DMS 273 treated with DMSO at 0.1 percent for 48 hours (cell line): Measurements from ENCODE around the gene MGAT3.
A peak's percentile ranks its signal among the peaks of the same experiment; 100 is the strongest.
"Not testable (repeated sequence)": the region's sequence is repeated elsewhere in the genome, so short reads cannot be mapped to it uniquely, and the experiment has no call there.

Experiments used
- DNase-seq: peaks from one replicate; lab custom pipeline; 2025; lab: John Stamatoyannopoulos, UW

MGAT3 gene

DNA sequence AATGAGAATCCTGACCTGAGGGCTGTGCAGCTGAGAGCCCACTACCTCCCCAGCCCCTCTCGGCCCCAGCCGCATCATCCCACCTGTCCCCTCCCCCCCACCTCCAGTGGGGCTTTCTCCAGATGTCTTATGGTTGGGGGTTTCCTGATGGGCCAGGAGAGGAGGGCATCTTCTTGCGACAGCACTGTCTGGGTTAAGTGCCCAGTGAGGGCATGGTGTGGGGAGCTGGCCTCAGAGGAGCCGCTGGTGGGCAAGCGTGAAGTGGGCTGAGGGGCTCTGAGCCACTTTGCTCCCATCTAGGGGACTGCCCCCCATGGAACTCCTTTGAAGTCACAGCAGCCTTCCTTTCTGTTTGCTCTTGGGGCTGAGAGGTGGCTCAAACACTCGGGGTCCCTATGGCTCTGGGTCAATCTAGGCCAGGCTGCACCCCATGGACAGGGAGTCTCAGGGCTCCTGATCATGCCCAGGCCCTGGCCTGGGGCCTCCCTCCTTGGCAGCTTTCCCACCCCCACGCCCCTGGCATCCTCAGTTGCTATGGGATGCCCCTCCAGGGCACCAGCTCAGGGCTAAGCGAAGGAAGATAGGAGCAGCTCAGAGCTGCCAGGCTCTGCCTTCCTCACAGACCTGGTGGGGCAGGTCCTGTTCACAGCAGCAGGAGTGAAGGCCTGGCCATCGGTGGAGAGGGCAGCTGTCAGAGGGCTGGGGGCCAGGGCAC, 34.3 kb downstream of the MGAT3 start:
- DNase-seq = no peak

DNA sequence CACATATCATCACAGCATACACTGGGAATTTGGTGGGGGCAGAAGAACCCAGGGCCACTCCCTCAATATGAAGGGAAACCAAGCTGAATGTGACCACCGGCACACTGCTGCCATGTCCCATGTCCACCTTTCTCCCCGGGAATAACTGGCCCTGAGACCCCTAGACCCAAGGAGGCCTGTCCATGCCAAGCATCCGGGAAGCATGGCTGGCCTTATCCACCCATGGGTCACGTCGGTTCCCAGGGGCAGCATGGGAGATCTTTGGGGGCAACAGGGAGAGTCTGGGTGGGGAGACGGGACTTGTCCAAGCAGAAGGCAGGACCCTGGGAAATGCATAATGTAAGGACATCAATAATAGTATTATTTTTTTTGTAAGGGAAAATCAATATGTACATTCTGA, 34.9 kb downstream of the MGAT3 start:
- DNase-seq = no peak

DNA sequence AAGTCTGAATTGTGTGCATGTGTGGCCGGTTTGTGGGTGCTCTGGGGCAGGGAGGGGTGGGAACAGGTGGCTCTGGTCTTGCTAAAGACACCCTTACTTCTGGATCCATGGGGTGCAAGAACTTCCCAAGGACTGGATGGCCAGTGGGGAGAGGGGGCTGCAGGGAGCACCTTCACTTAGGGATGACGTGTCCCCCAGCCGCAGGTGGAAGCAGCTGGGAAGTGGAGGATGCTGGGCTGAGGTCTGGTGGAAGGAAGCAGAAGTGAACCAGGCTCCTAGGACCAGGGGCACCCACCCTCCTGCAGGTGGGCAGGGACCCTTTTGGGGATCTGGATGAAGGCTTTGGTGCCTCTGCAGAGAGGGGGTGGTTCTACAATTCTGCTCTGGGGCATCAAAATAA, 35.4 kb downstream of the MGAT3 start:
- DNase-seq = no peak

GRCh38 chr22:39493759-39494158, 36.9 kb downstream of the MGAT3 start:
- DNase-seq = no peak

GRCh38 chr22:39494471-39495120, 37.8 kb downstream of the MGAT3 start:
- no peak for DNase-seq

DNA sequence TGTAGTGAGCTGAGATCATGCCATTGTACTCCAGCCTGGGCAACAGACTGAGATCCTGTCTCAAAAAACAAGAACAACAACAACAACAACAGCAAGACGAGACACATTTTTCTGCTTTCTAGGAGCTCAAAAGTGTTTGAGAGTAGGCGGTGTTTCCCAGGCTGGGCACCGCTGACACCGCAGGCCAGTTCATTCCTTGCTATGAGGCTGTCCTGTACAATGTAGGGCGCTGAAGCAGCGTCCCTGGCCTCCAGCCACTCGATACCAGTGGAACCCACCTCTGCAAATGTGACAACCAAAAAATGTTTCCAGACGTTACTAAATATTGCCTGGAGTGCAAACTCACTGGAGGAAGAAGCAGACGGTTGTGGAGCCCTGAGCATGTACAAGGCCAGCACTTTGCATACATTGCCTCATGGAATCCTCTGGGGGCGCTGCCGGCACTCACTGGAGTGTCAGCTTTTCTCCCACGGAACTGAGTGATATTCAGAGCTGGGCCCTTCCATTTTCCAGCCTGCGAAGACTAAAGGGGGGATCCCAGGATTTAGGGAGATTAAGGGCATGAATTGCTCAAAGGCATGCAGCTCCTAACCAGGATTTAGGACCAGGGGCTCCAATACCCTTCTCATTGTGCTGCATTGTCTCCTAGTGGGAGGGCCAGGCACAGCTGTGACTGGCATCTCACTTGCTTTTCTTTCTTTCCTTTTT, 39.5 kb downstream of the MGAT3 start:
- no peak for DNase-seq

GRCh38 chr22:39497429-39497828, 40.6 kb downstream of the MGAT3 start:
- no peak for DNase-seq

- no peak for DNase-seq
These were observed 41.6 kb downstream of the MGAT3 start for GRCh38 chr22:39498368-39498767.

GRCh38 chr22:39498802-39499201, 42.0 kb downstream of the MGAT3 start:
- no peak for DNase-seq

DNA sequence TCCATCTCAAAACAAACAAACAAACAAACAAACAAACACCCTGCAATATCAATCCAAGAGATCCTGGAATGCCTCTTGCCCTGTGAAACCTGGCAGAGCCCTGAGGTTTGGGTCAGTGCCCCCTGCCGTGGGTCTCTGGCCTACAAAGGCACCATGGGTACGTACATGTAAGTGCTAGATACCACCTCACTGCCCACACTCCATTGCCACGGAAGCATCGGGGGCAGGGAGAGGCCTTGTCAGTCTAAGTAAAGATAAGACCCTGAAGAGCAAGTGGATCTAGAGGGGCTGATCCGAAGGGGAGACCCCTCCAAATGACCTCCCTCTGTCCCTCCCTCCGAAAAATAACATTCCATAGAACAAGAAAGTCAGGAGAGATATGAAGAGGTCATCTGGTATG, 43.3 kb downstream of the MGAT3 start:
- no peak for DNase-seq

DNA sequence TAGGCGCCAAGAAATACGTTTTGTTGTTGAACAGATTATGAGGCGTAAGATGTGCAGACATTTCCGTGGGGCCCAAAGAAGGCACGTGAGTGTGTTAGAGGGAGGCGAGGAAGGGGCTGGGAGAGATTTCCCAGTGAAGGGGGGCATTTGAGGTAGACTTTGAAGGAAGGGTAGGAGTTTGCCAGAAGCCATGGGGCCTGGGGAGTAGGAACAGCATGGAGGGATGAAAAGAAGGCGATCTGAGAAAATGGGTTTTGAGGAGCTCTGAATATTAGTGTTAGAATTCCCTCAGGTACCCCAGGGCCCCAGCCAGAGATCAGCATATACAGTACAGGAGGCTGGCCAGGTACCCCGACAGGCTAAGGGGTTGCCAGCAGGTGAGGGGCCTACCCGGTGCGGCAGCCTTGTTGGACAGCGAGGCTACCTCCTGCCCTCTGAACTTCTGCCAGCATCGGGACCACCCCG, 44.9 kb downstream of the MGAT3 start:
- no peak for DNase-seq

DNA sequence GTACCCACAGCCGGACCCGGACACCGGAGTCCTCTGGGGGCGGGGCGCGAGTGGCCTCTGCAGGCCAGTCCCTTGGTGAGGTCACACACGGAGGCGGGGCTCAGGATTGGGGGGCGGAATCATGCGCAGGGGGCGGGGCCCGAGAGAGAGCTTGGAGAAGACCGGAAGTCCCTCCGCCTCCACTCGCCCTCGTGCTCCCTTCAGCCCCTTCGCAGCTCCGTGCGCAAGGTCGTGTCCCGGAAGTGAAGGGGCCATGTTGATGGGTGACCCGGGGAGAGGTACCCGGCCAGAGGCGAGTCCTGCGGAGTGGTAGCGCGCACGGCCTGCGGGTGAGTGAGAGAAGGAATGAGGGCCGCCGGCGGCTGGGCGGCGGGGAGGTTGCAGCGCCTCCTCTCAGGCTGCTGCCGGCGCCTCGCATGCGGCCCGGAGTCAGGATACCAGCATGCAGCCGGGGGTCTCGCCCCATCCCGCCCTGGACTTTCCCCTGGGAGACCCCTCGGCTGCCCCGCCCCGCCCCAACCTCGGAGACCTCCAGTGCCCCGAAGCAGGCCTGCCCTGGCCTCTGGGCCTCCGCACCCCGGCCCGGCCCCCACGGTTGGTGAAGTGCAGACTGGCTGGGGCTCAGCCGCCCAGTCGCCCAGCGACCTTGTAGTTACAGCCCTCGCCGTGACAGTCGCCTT, 45.4 kb downstream of the MGAT3 start, which contains the start of gene MIEF1:
TSS of gene MIEF1 (plus strand) at position 182 of the 680 bp plus-strand sequence. CDS start 9,005 bp downstream, outside the sequence.
- peak; percentile 76 for DNase-seq

DNA sequence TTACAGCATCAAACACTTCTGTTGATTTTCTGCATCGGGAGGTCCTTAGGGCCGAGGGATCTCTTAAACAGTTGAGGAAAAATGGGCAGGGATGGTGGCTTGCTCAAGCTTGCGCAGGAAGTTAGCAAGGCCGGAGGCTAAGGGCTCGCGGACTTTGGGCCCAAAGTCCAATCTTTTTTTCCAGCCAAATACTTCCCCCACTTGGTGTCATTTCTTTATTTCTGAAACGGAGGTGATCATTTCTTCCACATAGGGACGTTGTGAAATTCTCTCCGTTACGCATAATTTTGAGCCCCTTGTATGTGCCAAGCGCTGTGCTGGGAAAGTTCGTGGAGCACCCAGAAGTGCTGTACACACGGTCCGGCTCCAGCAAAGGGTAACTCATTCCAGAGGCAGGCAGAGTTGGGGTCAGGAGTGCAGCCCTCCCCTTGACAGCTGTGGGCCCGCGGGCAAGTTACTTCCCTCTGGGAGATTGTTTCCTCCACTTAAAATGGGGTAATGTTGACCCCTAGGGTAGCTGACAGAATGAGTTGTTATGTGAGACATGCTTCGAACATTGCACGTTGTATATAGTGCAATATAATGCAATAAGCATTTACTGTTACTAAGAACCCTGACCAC, 46.1 kb downstream of the MGAT3 start:
- DNase-seq = no peak

DNA sequence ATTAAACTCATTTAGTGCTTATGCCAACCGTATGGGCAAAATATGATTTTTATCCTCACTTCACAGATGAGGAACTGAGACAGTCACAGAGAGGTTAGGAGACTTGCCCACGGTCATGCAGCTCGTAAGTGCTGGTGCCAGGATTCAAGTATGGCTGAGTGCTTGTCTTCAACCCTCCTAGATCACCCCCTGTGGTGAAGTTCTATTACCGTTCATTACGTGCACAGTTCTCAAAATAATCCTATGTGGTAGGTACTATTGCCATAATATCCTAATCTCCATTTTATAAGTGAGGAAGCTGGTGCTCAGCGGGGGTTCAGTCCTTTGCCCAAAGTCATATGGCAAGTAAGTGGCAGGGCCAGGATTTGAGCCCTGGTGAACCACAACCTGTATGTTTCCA, 46.8 kb downstream of the MGAT3 start:
- DNase-seq = no peak

- DNase-seq = no peak
These were observed 47.3 kb downstream of the MGAT3 start for GRCh38 chr22:39504071-39504470.

- DNase-seq = not testable (repeated sequence)
These were observed 50.2 kb downstream of the MGAT3 start for GRCh38 chr22:39507021-39507420.

GRCh38 chr22:39508393-39508792, 51.6 kb downstream of the MGAT3 start:
- DNase-seq = no peak

DNA sequence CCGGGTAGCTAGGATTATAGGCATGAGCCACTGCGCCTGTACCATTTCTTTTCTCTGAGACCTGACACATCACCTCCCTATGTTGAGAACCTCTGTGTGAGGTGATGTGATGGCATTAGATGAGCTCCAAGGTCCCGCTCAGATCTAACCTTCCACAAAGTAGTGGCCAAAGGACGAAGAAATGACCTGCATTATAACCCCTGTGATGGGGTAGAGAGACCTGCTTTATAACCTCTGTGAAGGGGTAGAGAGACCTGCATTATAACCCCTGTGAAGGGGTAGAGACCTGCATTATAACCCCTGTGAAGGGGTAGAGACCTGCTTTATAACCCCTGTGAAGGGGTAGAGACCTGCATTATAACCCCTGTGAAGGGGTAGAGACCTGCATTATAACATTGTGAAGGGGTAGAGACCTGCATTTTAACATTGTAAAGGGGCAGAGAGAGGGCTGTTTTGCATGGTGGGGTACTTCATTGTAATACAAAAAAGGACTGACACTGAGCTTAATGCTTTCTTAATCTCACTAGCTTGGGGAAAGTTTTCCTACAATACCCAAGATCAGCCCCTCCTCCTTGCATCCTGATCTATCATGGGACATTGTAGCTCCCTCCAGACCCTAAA, 53.8 kb downstream of the MGAT3 start:
- DNase-seq = no peak

DNA sequence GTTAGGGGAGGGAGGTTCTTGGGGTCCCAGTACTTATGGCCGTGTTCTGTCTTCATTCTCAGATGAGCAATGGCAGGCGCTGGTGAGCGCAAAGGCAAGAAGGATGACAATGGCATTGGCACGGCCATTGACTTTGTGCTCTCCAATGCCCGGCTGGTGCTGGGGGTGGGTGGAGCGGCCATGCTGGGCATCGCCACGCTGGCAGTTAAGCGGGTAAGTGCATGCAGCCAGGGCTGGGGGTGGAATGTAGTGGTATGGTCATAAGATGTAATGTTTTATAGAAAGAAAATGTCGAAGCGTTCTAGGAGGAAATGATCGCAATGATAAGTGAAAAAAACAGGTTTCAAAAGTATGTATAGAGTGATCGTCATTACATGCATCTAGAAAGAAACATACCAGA, 54.4 kb downstream of the MGAT3 start:
- no peak for DNase-seq

- no peak for DNase-seq
These were observed 55.2 kb downstream of the MGAT3 start for GRCh38 chr22:39512026-39512425.

DNA sequence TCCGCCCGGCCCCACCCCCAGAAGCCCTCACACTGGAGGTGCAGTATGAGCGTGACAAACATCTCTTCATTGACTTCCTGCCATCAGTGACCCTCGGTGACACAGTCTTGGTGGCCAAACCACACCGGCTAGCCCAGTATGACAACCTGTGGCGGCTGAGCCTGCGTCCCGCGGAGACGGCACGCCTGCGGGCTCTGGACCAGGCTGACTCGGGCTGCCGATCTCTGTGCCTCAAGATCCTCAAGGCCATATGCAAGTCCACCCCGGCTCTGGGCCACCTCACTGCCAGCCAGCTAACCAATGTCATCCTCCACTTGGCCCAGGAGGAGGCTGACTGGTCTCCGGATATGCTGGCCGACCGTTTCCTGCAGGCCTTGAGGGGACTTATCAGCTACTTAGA, 57.0 kb downstream of the MGAT3 start:
- no peak for DNase-seq
